ENCODE data around the gene HSPG2.
"Not testable (repeated sequence)": the region's sequence is repeated elsewhere in the genome, so short reads cannot be mapped to it uniquely, and the experiment has no call there.

Gene HSPG2

DNA sequence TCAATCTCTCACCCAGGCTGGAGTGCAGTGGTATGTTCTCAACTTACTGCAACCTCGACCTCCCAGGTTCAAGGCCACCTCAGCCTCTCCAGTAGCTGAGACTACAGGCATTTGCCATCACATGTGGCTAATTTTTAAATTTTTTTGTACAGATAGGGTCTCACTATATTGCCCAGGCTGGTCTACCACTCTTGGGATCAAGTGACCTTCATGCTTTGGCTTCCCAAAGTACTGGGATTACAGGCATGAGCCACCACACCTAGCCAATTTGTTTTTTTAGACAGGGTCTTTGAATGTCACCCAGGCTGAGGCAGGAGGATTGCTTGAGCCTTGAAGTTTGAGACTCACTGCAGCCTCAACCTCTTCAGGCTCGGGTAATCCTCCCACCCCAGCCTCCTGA, 144.0 kb downstream of the HSPG2 start:
- peaks cover 3 to 10% (median 8%) of the 10 kb centered on the region in 5 experiments for H3K9me3 ChIP-seq (ENCODE audit: control extremely low read depth in 1 of 5, control insufficient read depth in 4 of 5, insufficient read depth in 2 of 5, low read depth in 1 of 5, low read length in 4 of 5)
- 80% methylated on average over 1 of the region's 2 CpGs for WGBS (ENCODE audit: insufficient coverage)

DNA sequence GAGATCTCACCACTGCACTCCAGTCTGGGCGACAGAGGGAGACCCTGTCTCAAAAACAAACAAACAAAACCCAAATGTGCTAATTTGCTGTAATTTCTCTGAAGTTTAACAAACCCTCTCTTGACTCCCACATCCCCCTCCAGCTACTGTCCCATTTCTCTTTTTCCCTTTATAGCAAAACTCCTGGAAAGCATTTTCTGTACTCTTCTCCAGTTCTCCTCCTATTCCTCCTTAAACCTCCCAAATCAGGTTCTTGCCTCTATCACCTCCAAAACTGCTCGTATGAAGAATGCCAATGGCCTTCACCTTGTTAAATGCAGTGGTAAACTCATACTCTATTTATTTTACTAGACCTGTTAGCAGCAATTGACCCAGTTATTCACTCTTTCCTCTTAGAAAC, 150.5 kb downstream of the HSPG2 start:
- H3K9me3 ChIP-seq (ENCODE audit: control extremely low read depth in 1 of 5, control insufficient read depth in 4 of 5, insufficient read depth in 2 of 5, low read depth in 1 of 5, low read length in 4 of 5), result no peaks in the 10 kb centered on the region
- H3K27me3 ChIP-seq (replicated peaks in 2 of 5; ENCODE audit: control insufficient read depth in 4 of 5, insufficient read depth in 5 of 5, low read length in 4 of 5), result no peaks in the 10 kb centered on the region
- H3K4me3 ChIP-seq (ENCODE audit: control insufficient read depth in 1 of 7, extremely low read depth in 1 of 7, insufficient read depth in 4 of 7, low read depth in 2 of 7, low read length in 6 of 7), result no peak overlapping the region
- H3K36me3 ChIP-seq (ENCODE audit: control insufficient read depth in 4 of 4, insufficient read depth in 4 of 4, low read length in 3 of 4), result no peaks in the 10 kb centered on the region
- 100% methylated on average over 2 of the region's 2 CpGs for WGBS (ENCODE audit: insufficient coverage)
- ChIA-PET CTCF (interaction anchor here (1.6 kb wide), 1 partner anchor 34 kb away, joined by 4 read pairs; no protein-coding TSS in a partner anchor), POLR2A (no interaction called here)
- DNase-seq, result no peak
- H3K27ac ChIP-seq (ENCODE audit: insufficient read depth in 1 of 2, low read depth in 1 of 2, low read length in 2 of 2, poor library complexity in 1 of 2, severe bottlenecking in 2 of 2), result no peak overlapping the region
- H3K4me1 ChIP-seq (ENCODE audit: control extremely low read depth in 1 of 4, control insufficient read depth in 4 of 4, insufficient read depth in 4 of 4, low read length in 3 of 4), result peaks cover 2 to 16% (median 10%) of the 10 kb centered on the region in 4 experiments

More for the DNA sequence above, 144.0 kb downstream of the HSPG2 start:
- Histone ChIP-seq H3K4me3 (ENCODE audit: control insufficient read depth in 1 of 7, extremely low read depth in 1 of 7, insufficient read depth in 4 of 7, low read depth in 2 of 7, low read length in 6 of 7) (no peak overlapping the region), H3K27ac (ENCODE audit: insufficient read depth in 1 of 2, low read depth in 1 of 2, low read length in 2 of 2, poor library complexity in 1 of 2, severe bottlenecking in 2 of 2) (no peak overlapping the region), H3K36me3 (ENCODE audit: control insufficient read depth in 4 of 4, insufficient read depth in 4 of 4, low read length in 3 of 4) (no peaks in the 10 kb centered on the region), H3K27me3 (replicated peaks in 2 of 5; ENCODE audit: control insufficient read depth in 4 of 5, insufficient read depth in 5 of 5, low read length in 4 of 5) (no peaks in the 10 kb centered on the region), H3K4me1 (ENCODE audit: control extremely low read depth in 1 of 4, control insufficient read depth in 4 of 4, insufficient read depth in 4 of 4, low read length in 3 of 4) (peaks cover 0 to 11% (median 1%) of the 10 kb centered on the region in 4 experiments)
- CTCF ChIA-PET, result no interaction called here
- POLR2A ChIA-PET, result no interaction called here
- DNase-seq, result no peak

DNA sequence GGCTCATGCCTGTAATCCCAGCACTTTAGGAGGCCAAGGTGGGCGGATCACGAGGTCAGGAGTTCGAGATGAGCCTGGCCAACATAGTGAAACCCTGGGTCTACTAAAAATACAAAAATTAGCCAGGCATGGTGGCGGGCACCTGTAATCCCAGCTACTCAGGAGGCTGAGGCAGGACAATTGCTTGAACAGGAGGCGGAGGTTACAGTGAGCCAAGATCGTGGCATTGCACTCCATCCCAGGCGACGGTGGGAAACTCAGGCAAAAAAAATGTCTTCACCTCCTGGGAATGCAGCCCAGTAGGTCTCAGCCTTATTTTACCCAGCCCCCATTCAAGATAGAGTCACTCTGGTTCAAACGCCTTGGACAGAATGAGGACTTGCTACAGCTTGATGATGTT, 151.3 kb downstream of the HSPG2 start:
- H3K9me3 ChIP-seq (ENCODE audit: control extremely low read depth in 1 of 5, control insufficient read depth in 4 of 5, insufficient read depth in 2 of 5, low read depth in 1 of 5, low read length in 4 of 5); H3K4me3 ChIP-seq (ENCODE audit: control insufficient read depth in 1 of 7, extremely low read depth in 1 of 7, insufficient read depth in 4 of 7, low read depth in 2 of 7, low read length in 6 of 7); H3K36me3 ChIP-seq (ENCODE audit: control insufficient read depth in 4 of 4, insufficient read depth in 4 of 4, low read length in 3 of 4); H3K27me3 ChIP-seq (replicated peaks in 2 of 5; ENCODE audit: control insufficient read depth in 4 of 5, insufficient read depth in 5 of 5, low read length in 4 of 5); DNase-seq; POLR2A ChIA-PET; H3K27ac ChIP-seq (ENCODE audit: insufficient read depth in 1 of 2, low read depth in 1 of 2, low read length in 2 of 2, poor library complexity in 1 of 2, severe bottlenecking in 2 of 2): not testable (repeated sequence)
- WGBS (ENCODE audit: insufficient coverage), result 99% methylated on average over 9 of the region's 9 CpGs
- peaks cover 3 to 17% (median 15%) of the 10 kb centered on the region in 4 experiments for H3K4me1 ChIP-seq (ENCODE audit: control extremely low read depth in 1 of 4, control insufficient read depth in 4 of 4, insufficient read depth in 4 of 4, low read length in 3 of 4)
- CTCF ChIA-PET, result interaction anchor here (1.3 to 1.6 kb wide), 2 partner anchors 20 to 35 kb away, joined by 3 to 4 read pairs; no protein-coding TSS in a partner anchor

DNA sequence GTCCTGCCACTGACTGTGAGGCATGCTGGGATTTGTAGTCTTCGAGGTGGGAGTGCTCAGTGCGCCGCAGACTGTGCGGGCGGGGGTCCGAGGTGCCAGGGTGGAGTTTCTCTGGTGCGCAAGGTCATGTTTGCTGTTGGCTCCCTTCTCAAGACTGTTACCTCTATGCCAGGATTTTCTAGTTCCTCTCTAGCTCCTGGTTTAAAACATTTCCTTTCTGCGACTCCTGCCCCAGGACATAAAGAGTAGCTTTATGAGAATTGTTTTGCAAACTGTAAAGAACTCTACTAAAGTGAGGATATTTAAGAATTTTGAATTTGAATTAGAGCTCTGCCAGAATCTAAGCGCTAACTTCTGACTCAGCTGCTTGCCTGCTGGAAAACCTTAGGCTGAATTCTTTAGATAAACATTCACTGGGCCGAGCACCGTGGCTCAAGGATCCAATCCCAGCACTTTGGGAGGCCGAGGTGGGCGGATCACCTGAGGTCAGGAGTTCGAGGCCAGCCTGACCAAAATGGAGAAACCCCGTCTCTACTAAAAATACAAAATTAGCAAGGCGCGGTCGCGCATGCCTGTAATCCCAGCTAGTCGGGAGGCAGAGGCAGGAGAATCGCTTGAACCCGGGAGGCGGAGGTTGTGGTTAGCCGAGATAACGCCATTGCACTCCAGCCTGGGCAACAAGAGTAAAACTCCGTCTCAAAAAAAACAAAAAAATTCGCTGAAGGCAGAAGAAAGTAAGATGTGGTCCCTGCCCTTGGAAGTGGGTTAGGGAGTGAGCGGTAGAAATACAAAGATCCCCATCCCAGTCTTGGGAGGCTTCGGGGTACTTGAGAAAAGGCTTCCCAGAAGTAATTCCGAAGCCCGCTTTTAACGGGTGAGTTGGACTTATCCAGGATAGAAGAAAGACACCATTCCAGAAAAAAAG, 153.2 kb downstream of the HSPG2 start:
- H3K4me1 ChIP-seq (ENCODE audit: control extremely low read depth in 1 of 4, control insufficient read depth in 4 of 4, insufficient read depth in 4 of 4, low read length in 3 of 4), result peaks cover 9 to 29% (median 20%) of the 10 kb centered on the region in 4 experiments
- no peaks in the 10 kb centered on the region for H3K36me3 ChIP-seq (ENCODE audit: control insufficient read depth in 4 of 4, insufficient read depth in 4 of 4, low read length in 3 of 4)
- no peak for DNase-seq
- peak overlapping the region; percentile 94 to 100 (median 96) for H3K4me3 ChIP-seq (ENCODE audit: control insufficient read depth in 1 of 7, extremely low read depth in 1 of 7, insufficient read depth in 4 of 7, low read depth in 2 of 7, low read length in 6 of 7)
- no peaks in the 10 kb centered on the region for H3K9me3 ChIP-seq (ENCODE audit: control extremely low read depth in 1 of 5, control insufficient read depth in 4 of 5, insufficient read depth in 2 of 5, low read depth in 1 of 5, low read length in 4 of 5)
- 72% methylated on average over 31 of the region's 32 CpGs for WGBS (ENCODE audit: insufficient coverage)
- ChIA-PET CTCF (interaction anchor here (1.0 kb wide), 2 partner anchors 31 to 49 kb away, joined by 3 read pairs; no protein-coding TSS in a partner anchor), POLR2A (interaction anchor here (0.5 to 1.2 kb wide), 4 partner anchors 8 to 988 kb away, joined by 3 to 7 read pairs (median 4); partner anchors contain the start of gene HSPG2)
- no peaks in the 10 kb centered on the region for H3K27me3 ChIP-seq (replicated peaks in 2 of 5; ENCODE audit: control insufficient read depth in 4 of 5, insufficient read depth in 5 of 5, low read length in 4 of 5)
- peak overlapping the region; percentile 99 to 100 for H3K27ac ChIP-seq (ENCODE audit: insufficient read depth in 1 of 2, low read depth in 1 of 2, low read length in 2 of 2, poor library complexity in 1 of 2, severe bottlenecking in 2 of 2)

DNA sequence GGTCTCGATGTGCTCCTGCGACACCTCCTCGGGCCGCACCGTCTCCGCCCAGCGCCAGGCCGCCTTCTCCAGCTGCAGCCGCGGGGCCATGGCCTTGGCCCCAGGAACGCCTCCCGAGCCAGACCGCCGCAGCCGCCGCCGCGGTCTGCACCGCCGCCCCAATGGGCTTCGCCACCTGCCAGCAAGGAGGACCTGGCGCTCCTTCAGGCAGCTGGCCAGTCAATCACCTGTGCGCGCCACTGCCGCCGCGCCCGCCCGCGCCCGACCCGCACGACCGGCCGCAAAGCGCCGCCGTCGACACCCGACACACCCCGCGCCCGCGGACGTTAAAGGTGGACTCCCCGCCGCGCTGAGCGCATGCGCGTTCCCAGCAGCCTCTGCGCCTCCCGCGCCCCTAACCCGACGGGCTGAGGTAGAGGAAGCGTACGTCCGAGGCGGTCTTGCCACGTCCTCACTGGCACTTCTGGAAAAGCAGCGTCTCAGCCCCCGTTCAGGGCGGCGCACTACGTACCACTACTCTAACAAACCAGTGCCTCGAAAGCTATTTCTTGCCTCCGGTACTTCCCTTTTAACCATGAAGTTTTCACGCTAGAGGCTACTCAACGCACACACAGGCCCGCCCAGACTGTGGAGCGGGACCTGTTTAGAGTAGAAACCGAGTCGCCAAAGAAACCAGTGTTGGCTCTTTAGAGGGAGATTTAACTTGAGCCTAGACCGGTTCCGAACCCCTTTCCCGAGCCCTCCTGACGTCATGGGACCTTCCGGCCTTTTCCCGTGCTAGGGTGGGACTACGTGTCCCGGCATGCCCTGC, 154.0 kb downstream of the HSPG2 start, which contains the start of gene USP48:
USP48 (minus strand) TSS at position 282 of the 811 bp plus-strand sequence; CDS start at position 90, 192 bp downstream.
- no peaks in the 10 kb centered on the region for H3K36me3 ChIP-seq (ENCODE audit: control insufficient read depth in 4 of 4, insufficient read depth in 4 of 4, low read length in 3 of 4)
- peak within 1 kb of the TSS; percentile 94 to 100 (median 96) for H3K4me3 ChIP-seq (ENCODE audit: control insufficient read depth in 1 of 7, extremely low read depth in 1 of 7, insufficient read depth in 4 of 7, low read depth in 2 of 7, low read length in 6 of 7)
- peaks cover 9 to 29% (median 20%) of the 10 kb centered on the region in 4 experiments for H3K4me1 ChIP-seq (ENCODE audit: control extremely low read depth in 1 of 4, control insufficient read depth in 4 of 4, insufficient read depth in 4 of 4, low read length in 3 of 4)
- H3K9me3 ChIP-seq (ENCODE audit: control extremely low read depth in 1 of 5, control insufficient read depth in 4 of 5, insufficient read depth in 2 of 5, low read depth in 1 of 5, low read length in 4 of 5), result no peaks in the 10 kb centered on the region
- H3K27ac ChIP-seq (ENCODE audit: insufficient read depth in 1 of 2, low read depth in 1 of 2, low read length in 2 of 2, poor library complexity in 1 of 2, severe bottlenecking in 2 of 2), result peak within 1 kb of the TSS; percentile 99 to 100
- CTCF ChIA-PET, result interaction anchor here (1.0 to 2.4 kb wide), 10 partner anchors 14 to 80 kb away, joined by 3 to 11 read pairs (median 7); no protein-coding TSS in a partner anchor
- H3K27me3 ChIP-seq (replicated peaks in 2 of 5; ENCODE audit: control insufficient read depth in 4 of 5, insufficient read depth in 5 of 5, low read length in 4 of 5), result no peaks in the 10 kb centered on the region
- under 1% methylated on average over 78 of the region's 82 CpGs for WGBS (ENCODE audit: insufficient coverage)
- POLR2A ChIA-PET, result interaction anchor here (0.5 to 1.4 kb wide), 6 partner anchors 9 to 987 kb away, joined by 3 to 7 read pairs (median 4); partner anchors contain the start of gene HSPG2
- peak; percentile 95 to 96 (median 96) for DNase-seq

DNA sequence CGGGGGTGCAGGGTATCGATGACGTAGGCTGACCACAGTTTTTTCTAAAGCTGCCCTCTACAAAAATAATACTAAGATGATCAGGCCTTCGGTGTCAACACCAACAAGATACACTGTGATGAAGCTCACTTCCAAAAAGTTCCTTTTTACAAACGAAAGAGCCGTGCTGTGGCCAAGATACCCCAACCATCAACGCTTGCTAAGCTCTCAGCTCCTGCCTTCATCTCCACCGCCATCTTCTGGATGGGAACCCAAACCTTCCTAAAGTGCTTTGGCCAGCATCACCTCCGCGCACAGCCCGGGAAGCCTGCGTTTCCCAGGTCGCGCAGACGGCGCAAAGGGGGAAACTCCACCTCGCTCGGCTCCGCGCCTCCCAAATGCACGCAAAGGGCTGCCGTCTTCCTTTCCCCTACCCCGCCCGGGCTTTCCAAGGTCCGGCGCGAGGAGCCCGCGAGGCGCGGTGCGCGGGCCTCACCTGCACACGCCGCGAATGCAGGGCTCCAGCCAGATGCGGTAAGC, 154.7 kb downstream of the HSPG2 start:
- Histone ChIP-seq H3K4me1 (ENCODE audit: control extremely low read depth in 1 of 4, control insufficient read depth in 4 of 4, insufficient read depth in 4 of 4, low read length in 3 of 4) (peaks cover 9 to 29% (median 20%) of the 10 kb centered on the region in 4 experiments), H3K27me3 (replicated peaks in 2 of 5; ENCODE audit: control insufficient read depth in 4 of 5, insufficient read depth in 5 of 5, low read length in 4 of 5) (no peaks in the 10 kb centered on the region), H3K9me3 (ENCODE audit: control extremely low read depth in 1 of 5, control insufficient read depth in 4 of 5, insufficient read depth in 2 of 5, low read depth in 1 of 5, low read length in 4 of 5) (no peaks in the 10 kb centered on the region), H3K4me3 (ENCODE audit: control insufficient read depth in 1 of 7, extremely low read depth in 1 of 7, insufficient read depth in 4 of 7, low read depth in 2 of 7, low read length in 6 of 7) (peak overlapping the region; percentile 94 to 100 (median 96)), H3K27ac (ENCODE audit: insufficient read depth in 1 of 2, low read depth in 1 of 2, low read length in 2 of 2, poor library complexity in 1 of 2, severe bottlenecking in 2 of 2) (peak overlapping the region; percentile 89 to 100), H3K36me3 (ENCODE audit: control insufficient read depth in 4 of 4, insufficient read depth in 4 of 4, low read length in 3 of 4) (no peaks in the 10 kb centered on the region)
- CTCF ChIA-PET, result interaction anchor here (0.9 to 2.4 kb wide), 15 partner anchors 12 to 176 kb away, joined by 3 to 11 read pairs (median 4); no protein-coding TSS in a partner anchor
- DNase-seq, result peak; percentile 74 to 86 (median 83)
- POLR2A ChIA-PET, result interaction anchor here (0.9 to 1.4 kb wide), 3 partner anchors 9 to 41 kb away, joined by 3 to 4 read pairs (median 4); no protein-coding TSS in a partner anchor
- under 1% methylated on average over 23 of the region's 37 CpGs for WGBS (ENCODE audit: insufficient coverage)
